ENCODE data around the gene CTCF. TPM values are rescaled to one million over a fixed set of nuclear protein-coding genes. Genes with fewer than 3 reads are reported as not detected.
A peak's percentile ranks its signal among the peaks of the same experiment; 100 is the strongest.

CTCF gene
- total and polyA plus RNA-seq, 4 experiments from 2014 or later = 26.5 to 85.7 (median 71.2) TPM

DNA sequence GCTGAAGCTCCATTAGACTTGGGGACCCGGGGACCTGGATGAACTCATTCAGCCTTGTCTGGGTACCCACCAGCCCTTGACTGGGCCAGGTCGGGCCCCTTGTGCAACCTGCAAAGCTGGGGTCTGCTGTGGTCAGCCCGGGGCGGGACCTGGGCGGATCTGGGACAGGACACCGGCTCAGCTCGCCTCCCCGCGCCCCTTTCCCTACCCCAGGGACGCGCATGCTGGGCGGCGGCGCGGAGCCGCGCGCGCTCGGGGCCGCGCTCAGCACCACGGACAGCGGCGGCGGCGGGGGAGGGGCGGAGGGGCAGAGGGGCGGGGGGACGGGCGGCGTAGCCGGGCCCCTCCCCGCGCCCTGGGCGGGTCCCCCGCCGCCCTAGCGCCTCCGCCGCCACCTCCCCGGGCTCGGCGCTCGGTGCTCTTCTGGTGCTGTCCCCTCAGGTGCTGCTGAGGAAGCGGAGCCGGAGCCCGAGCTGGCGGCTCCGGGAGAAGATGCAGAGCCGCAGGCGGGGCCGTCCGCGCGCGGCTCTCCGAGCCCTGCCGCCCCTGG lies 90.3 kb downstream of the CTCF start:
- Mint-ChIP-seq H3K9me3 (peaks cover 0 to 2% (median 0%) of the 10 kb centered on the region in 8 donors), H3K4me1 (peaks cover 8 to 23% (median 10%) of the 10 kb centered on the region in 4 donors), H3K27me3 (no peaks in the 10 kb centered on the region), H3K4me3 (no peak overlapping the region), H3K36me3 (peaks cover 26 to 53% of the 10 kb centered on the region in 2 donors), H3K27ac (no peak overlapping the region)
- ChIA-PET POLR2A (ENCODE audit: partially characterized antibody) (interaction anchor here (1.1 to 2.5 kb wide), 2 partner anchors 90 to 97 kb away, joined by 3 to 9 read pairs; partner anchors contain the start of gene CTCF), CTCF (ENCODE audit: partially characterized antibody) (interaction anchor here (0.8 to 15.0 kb wide), 3 partner anchors 15 to 164 kb away, joined by 3 to 329 read pairs (median 3); no protein-coding TSS in a partner anchor)
- DNase-seq = no peak
- intact Hi-C loops (cut with micrococcal nuclease) = no loop called here
- Histone ChIP-seq H3K27ac (ENCODE audit: low read depth, low read length) (no peak overlapping the region), H3K4me1 (ENCODE audit: insufficient read depth, low read length) (no peaks in the 10 kb centered on the region), H3K4me3 (ENCODE audit: low read length in 2 of 2) (no peak overlapping the region), H3K9me3 (ENCODE audit: control insufficient read depth in 1 of 2, low read length in 2 of 2) (no peaks in the 10 kb centered on the region), H3K36me3 (ENCODE audit: insufficient read depth, low read length) (peaks cover 61% of the 10 kb centered on the region), H3K27me3 (ENCODE audit: insufficient read depth, low read length) (no peaks in the 10 kb centered on the region)

DNA sequence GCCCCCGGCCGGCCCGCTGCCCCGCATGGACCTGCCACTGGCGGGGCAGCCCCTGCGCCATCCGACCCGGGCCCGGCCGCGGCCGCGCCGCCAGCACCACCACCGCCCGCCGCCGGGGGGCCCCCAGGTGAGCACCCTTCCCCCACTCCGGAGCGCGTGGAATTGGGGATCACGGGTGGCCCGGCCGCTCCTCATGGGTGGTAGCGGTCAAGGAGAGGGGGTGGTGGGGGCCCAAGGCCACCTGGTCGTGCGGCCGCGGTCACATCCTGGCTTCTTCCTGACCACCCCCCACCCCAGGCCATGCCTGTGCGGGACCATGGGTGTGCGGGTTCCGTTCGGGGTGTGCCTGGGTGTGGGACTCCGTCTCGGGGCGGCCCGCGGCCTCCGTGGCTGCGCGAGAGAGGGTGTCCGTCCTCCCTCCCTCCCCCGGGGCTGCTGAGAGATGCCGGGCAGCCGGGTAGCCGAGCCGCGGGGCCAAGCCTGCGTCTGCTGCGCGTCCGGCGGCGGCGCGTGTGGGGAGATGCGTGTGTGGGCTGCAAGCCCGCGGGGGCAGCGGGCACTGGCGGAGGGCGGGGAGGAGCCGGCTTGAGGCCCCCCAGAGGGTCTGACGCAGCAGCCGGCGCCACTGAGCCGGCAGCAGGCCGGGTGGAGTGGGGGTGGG lies 90.9 kb downstream of the CTCF start:
- Mint-ChIP-seq H3K9me3 (peaks cover 0 to 2% (median 0%) of the 10 kb centered on the region in 8 donors), H3K36me3 (peaks cover 26 to 58% of the 10 kb centered on the region in 2 donors), H3K4me1 (peaks cover 8 to 23% (median 10%) of the 10 kb centered on the region in 4 donors), H3K4me3 (no peak overlapping the region), H3K27me3 (no peaks in the 10 kb centered on the region), H3K27ac (no peak overlapping the region)
- Histone ChIP-seq H3K9me3 (ENCODE audit: control insufficient read depth in 1 of 2, low read length in 2 of 2) (no peaks in the 10 kb centered on the region), H3K27ac (ENCODE audit: low read depth, low read length) (no peak overlapping the region), H3K4me3 (ENCODE audit: low read length in 2 of 2) (no peak overlapping the region), H3K27me3 (ENCODE audit: insufficient read depth, low read length) (no peaks in the 10 kb centered on the region), H3K4me1 (ENCODE audit: insufficient read depth, low read length) (no peaks in the 10 kb centered on the region), H3K36me3 (ENCODE audit: insufficient read depth, low read length) (peaks cover 64% of the 10 kb centered on the region)
- CTCF ChIA-PET (ENCODE audit: partially characterized antibody) = interaction anchor here (1.1 to 15.0 kb wide), 2 partner anchors 14 to 106 kb away, joined by 3 to 329 read pairs; no protein-coding TSS in a partner anchor
- no peak for DNase-seq
- intact Hi-C loops (cut with micrococcal nuclease) = no loop called here
- POLR2A ChIA-PET (ENCODE audit: partially characterized antibody) = interaction anchor here (2.5 kb wide), 1 partner anchor 91 kb away, joined by 9 read pairs; the partner anchor contains the start of gene CTCF

DNA sequence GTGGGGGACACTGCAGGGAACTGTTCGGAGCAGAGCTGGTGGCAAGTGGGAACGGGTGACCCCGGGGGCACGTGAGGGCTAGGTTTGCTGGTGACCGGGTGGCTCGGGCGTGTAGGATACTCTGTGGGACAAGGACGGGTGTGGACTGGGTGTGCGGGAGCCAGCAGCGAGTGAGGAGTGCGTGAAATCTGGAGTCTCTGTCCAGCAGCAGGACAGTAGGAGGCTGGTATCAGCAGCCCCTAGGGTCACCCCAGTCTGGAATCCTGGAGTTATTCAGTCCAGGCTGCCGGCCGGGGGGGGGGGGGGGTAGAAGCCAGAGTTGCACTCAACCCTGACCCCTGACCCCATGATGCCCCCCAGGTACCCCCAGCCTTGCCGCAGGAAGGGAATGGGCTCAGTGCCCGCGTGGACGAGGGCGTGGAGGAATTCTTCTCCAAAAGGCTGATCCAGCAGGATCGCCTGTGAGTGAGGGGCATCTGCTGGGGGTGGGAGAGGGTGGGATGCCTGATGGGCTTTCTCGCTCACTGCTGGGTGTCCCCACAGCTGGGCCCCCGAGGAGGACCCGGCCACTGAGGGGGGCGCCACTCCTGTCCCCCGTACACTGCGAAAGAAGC lies 91.6 kb downstream of the CTCF start:
- ChIA-PET POLR2A (ENCODE audit: partially characterized antibody) (interaction anchor here (2.5 kb wide), 1 partner anchor 91 kb away, joined by 9 read pairs; the partner anchor contains the start of gene CTCF), CTCF (ENCODE audit: partially characterized antibody) (no interaction called here)
- Mint-ChIP-seq H3K4me1 (peaks cover 9 to 26% (median 15%) of the 10 kb centered on the region in 4 donors), H3K9me3 (peaks cover 0 to 2% (median 0%) of the 10 kb centered on the region in 8 donors), H3K27ac (no peak overlapping the region), H3K27me3 (no peaks in the 10 kb centered on the region), H3K36me3 (peaks cover 26 to 54% of the 10 kb centered on the region in 2 donors), H3K4me3 (no peak overlapping the region)
- intact Hi-C loops (cut with micrococcal nuclease) = no loop called here
- Histone ChIP-seq H3K9me3 (ENCODE audit: control insufficient read depth in 1 of 2, low read length in 2 of 2) (no peaks in the 10 kb centered on the region), H3K36me3 (ENCODE audit: insufficient read depth, low read length) (peaks cover 59% of the 10 kb centered on the region), H3K27me3 (ENCODE audit: insufficient read depth, low read length) (no peaks in the 10 kb centered on the region), H3K27ac (ENCODE audit: low read depth, low read length) (no peak overlapping the region), H3K4me3 (ENCODE audit: low read length in 2 of 2) (no peak overlapping the region), H3K4me1 (ENCODE audit: insufficient read depth, low read length) (peaks cover 6% of the 10 kb centered on the region)
- no peak for DNase-seq

DNA sequence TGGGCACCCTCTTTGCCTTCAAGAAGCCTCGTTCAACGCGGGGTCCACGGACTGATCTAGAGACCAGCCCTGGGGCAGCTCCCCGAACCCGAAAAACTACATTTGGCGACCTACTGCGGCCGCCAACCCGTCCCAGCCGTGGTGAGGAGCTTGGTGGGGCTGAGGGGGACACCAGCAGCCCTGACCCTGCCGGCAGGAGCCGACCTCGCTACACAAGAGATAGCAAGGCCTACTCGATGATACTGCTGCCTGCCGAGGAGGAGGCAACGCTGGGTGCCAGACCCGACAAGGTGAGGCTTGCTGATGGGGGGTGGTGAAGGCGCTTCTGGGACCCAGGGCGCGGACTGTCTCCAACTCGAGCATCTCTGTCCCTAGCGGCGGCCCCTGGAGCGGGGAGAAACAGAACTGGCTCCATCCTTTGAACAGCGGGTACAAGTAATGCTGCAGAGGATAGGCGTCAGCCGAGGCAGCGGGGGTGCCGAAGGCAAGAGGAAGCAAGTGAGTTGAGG lies 92.1 kb downstream of the CTCF start:
- intact Hi-C loops (cut with micrococcal nuclease) = no loop called here
- Mint-ChIP-seq H3K4me3 (no peak overlapping the region), H3K36me3 (peaks cover 26 to 52% of the 10 kb centered on the region in 2 donors), H3K4me1 (peaks cover 13 to 32% (median 19%) of the 10 kb centered on the region in 4 donors), H3K27ac (peak overlapping the region in 1 of 7 donors; percentile 46), H3K27me3 (no peaks in the 10 kb centered on the region), H3K9me3 (peaks cover 0 to 2% (median 0%) of the 10 kb centered on the region in 8 donors)
- no peak overlapping the region for H3K27ac ChIP-seq (ENCODE audit: low read depth, low read length)
- no peak for DNase-seq
- CTCF ChIA-PET (ENCODE audit: partially characterized antibody) = no interaction called here
- no peaks in the 10 kb centered on the region for H3K9me3 ChIP-seq (ENCODE audit: control insufficient read depth in 1 of 2, low read length in 2 of 2)
- no peak overlapping the region for H3K4me3 ChIP-seq (ENCODE audit: low read length in 2 of 2)
- POLR2A ChIA-PET (ENCODE audit: partially characterized antibody) = interaction anchor here (2.5 kb wide), 1 partner anchor 92 kb away, joined by 9 read pairs; the partner anchor contains the start of gene CTCF
- H3K4me1 ChIP-seq (ENCODE audit: insufficient read depth, low read length) = peaks cover 11% of the 10 kb centered on the region
- peaks cover 53% of the 10 kb centered on the region for H3K36me3 ChIP-seq (ENCODE audit: insufficient read depth, low read length)
- no peaks in the 10 kb centered on the region for H3K27me3 ChIP-seq (ENCODE audit: insufficient read depth, low read length)

DNA sequence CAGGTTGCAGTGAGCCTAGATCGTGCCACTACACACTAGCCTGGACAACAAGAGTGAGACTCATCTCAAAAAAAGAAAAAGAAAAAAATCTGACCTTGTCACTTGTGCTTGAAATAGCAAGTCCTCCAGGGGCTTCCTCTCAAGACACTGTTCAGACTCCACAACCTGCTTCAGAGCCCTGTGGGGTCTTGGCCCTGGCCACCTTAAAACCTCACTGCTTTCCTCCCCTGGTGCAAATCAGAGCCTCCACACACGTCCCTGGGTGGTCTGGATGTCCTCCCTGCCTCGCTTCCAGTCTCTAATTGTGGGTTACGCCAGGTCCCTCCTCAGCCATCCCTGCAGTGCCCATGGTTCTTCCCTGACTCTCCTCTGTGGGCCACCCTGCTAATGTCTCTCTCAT lies 93.0 kb downstream of the CTCF start:
- peaks cover 23 to 44% of the 10 kb centered on the region in 2 donors for H3K36me3 Mint-ChIP-seq
- H3K4me3 Mint-ChIP-seq = no peak overlapping the region
- ChIA-PET POLR2A (ENCODE audit: partially characterized antibody) (interaction anchor here (6.1 kb wide), 1 partner anchor 8 kb away, joined by 164 read pairs; the partner anchor contains the start of gene CARMIL2), CTCF (ENCODE audit: partially characterized antibody) (no interaction called here)
- Histone ChIP-seq H3K9me3 (ENCODE audit: control insufficient read depth in 1 of 2, low read length in 2 of 2) (no peaks in the 10 kb centered on the region), H3K4me1 (ENCODE audit: insufficient read depth, low read length) (peaks cover 12% of the 10 kb centered on the region), H3K27me3 (ENCODE audit: insufficient read depth, low read length) (no peaks in the 10 kb centered on the region), H3K36me3 (ENCODE audit: insufficient read depth, low read length) (peaks cover 44% of the 10 kb centered on the region), H3K27ac (ENCODE audit: low read depth, low read length) (no peak overlapping the region), H3K4me3 (ENCODE audit: low read length in 2 of 2) (no peak overlapping the region)
- H3K27ac Mint-ChIP-seq = peak overlapping the region in 4 of 7 donors; percentile 66 to 76 (median 74)
- DNase-seq = no peak
- peaks cover 13 to 32% (median 18%) of the 10 kb centered on the region in 4 donors for H3K4me1 Mint-ChIP-seq
- H3K27me3 Mint-ChIP-seq = no peaks in the 10 kb centered on the region
- peaks cover 0 to 2% (median 0%) of the 10 kb centered on the region in 8 donors for H3K9me3 Mint-ChIP-seq
- intact Hi-C loops (cut with micrococcal nuclease) = no loop called here

DNA sequence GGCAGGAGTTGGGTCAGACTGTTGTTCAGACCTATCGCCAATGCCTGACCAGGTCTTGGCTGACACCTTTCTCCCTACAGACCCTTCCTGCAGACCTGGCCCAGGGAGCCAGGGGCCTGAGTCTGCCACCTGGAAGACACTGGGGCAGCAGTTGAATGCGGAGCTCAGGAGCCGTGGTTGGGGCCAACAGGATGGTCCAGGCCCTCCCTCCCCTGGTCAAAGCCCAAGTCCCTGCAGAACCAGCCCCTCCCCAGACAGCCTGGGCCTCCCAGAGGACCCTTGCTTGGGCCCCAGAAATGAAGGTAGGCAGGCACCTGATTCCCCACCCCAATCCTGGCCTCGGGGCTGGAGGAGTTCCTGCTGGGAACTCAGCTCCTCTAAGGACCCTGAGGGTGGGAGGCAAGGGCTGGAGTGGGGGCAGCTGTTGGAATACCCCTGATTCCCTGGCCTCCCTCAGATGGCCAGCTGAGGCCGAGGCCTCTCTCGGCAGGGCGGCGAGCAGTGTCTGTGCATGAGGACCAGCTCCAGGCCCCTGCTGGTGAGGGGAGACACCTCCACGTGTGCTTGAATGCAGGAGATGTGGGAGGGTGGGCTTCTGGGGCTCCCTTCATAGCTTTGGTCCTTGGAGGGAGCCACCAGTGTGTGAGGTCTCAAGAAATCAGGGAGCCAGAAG lies 94.2 kb downstream of the CTCF start:
- Histone ChIP-seq H3K27me3 (ENCODE audit: insufficient read depth, low read length) (no peaks in the 10 kb centered on the region), H3K4me1 (ENCODE audit: insufficient read depth, low read length) (peaks cover 18% of the 10 kb centered on the region), H3K27ac (ENCODE audit: low read depth, low read length) (no peak overlapping the region), H3K36me3 (ENCODE audit: insufficient read depth, low read length) (peaks cover 33% of the 10 kb centered on the region), H3K4me3 (ENCODE audit: low read length in 2 of 2) (no peak overlapping the region), H3K9me3 (ENCODE audit: control insufficient read depth in 1 of 2, low read length in 2 of 2) (no peaks in the 10 kb centered on the region)
- DNase-seq = no peak
- H3K27me3 Mint-ChIP-seq = no peaks in the 10 kb centered on the region
- intact Hi-C loops (cut with micrococcal nuclease) = no loop called here
- H3K9me3 Mint-ChIP-seq = peaks cover 0 to 2% (median 0%) of the 10 kb centered on the region in 8 donors
- peak overlapping the region in 1 of 8 donors; percentile 43 for H3K4me3 Mint-ChIP-seq
- peak overlapping the region in 1 of 7 donors; percentile 75 for H3K27ac Mint-ChIP-seq
- peaks cover 9 to 34% (median 16%) of the 10 kb centered on the region in 4 donors for H3K4me1 Mint-ChIP-seq
- ChIA-PET CTCF (ENCODE audit: partially characterized antibody) (interaction anchor here (1.2 to 5.9 kb wide), 2 partner anchors 12 to 109 kb away, joined by 6 to 51 read pairs; partner anchors contain the start of gene CARMIL2), POLR2A (ENCODE audit: partially characterized antibody) (interaction anchor here (0.8 to 6.1 kb wide), 4 partner anchors 9 to 150 kb away, joined by 3 to 164 read pairs (median 3); partner anchors contain the start of genes CARMIL2, CTCF and TSNAXIP1)
- peaks cover 15 to 39% of the 10 kb centered on the region in 2 donors for H3K36me3 Mint-ChIP-seq
